H9 (cell line): ENCODE results near the gene EVI5. TPM values are rescaled to one million over a fixed set of nuclear protein-coding genes. Genes with fewer than 3 reads are reported as not detected.

Source experiments
- DNase-seq: peaks from one replicate; pipeline ENCODE4 v3.0.0-alpha.2; 2017
- H2AFZ ChIP-seq: one replicate; pipeline ENCODE4 v1.6.1; 2013; ENCODE audit warnings: mild to moderate bottlenecking, low read length, control low read depth, moderate library complexity
- H2AK5ac ChIP-seq: 2 replicates; pipeline ENCODE4 v1.6.1; 2013; ENCODE audit warnings: low read length, control low read depth, mixed read lengths; ENCODE audit not compliant: insufficient read length
- H2BK120ac ChIP-seq: one replicate; pipeline ENCODE4 v1.6.1; 2013; ENCODE audit warnings: low read depth, mild to moderate bottlenecking, low read length, control low read depth, inconsistent platforms; ENCODE audit not compliant: poor library complexity, severe bottlenecking
- H2BK12ac ChIP-seq: 2 replicates; pipeline ENCODE4 v1.6.1; 2013; ENCODE audit warnings: low read length, control low read depth, mixed read lengths, low read depth; ENCODE audit not compliant: insufficient read length
- H2BK15ac ChIP-seq: 2 replicates; pipeline ENCODE4 v1.6.1; 2013; ENCODE audit warnings: low read depth, low read length, control low read depth
- H2BK20ac ChIP-seq: one replicate; pipeline ENCODE4 v1.6.1; 2013; ENCODE audit warnings: low read depth, mild to moderate bottlenecking, low read length, control low read depth, inconsistent platforms; ENCODE audit not compliant: poor library complexity, severe bottlenecking
- H2BK5ac ChIP-seq: 2 replicates; pipeline ENCODE4 v1.6.1; 2013; ENCODE audit warnings: low read length, control low read depth, mixed read lengths; ENCODE audit not compliant: insufficient read length
- H3K14ac ChIP-seq: 2 replicates; pipeline ENCODE4 v1.6.1; 2013; ENCODE audit warnings: low read length, control low read depth; ENCODE audit not compliant: insufficient read depth
- H3K18ac ChIP-seq: 2 replicates; pipeline ENCODE4 v1.6.1; 2013; ENCODE audit warnings: low read depth, mild to moderate bottlenecking, mixed read lengths, low read length, control low read depth; ENCODE audit not compliant: insufficient read length
- H3K23ac ChIP-seq: 2 replicates; pipeline ENCODE4 v1.6.1; 2013; ENCODE audit warnings: low read length, control low read depth, mixed read lengths, low read depth; ENCODE audit not compliant: insufficient read length
- H3K23me2 ChIP-seq: 2 replicates; pipeline ENCODE4 v1.6.1; 2013; ENCODE audit warnings: low read depth, mild to moderate bottlenecking, mixed read lengths, low read length, control low read depth; ENCODE audit not compliant: insufficient read length, poor library complexity, severe bottlenecking
- H3K27ac ChIP-seq: 2 replicates; pipeline ENCODE4 v1.5.1; 2013; ENCODE audit warnings: low read length, control low read depth, mixed read lengths, low read depth; ENCODE audit not compliant: insufficient read length
- H3K27me3 ChIP-seq: 2 replicates; pipeline ENCODE4 v1.6.1; 2013; ENCODE audit warnings: low read length, control low read depth, inconsistent platforms; ENCODE audit not compliant: insufficient read depth
- H3K4ac ChIP-seq: 2 replicates; pipeline ENCODE4 v1.6.1; 2013; ENCODE audit warnings: low read depth, mild to moderate bottlenecking, control low read depth, inconsistent platforms, low read length, moderate library complexity
- H3K4me1 ChIP-seq: 2 replicates; pipeline ENCODE4 v1.6.1; 2013; ENCODE audit warnings: low read length, control low read depth, inconsistent platforms; ENCODE audit not compliant: insufficient read depth
- H3K4me2 ChIP-seq: 2 replicates; pipeline ENCODE4 v1.6.1; 2013; ENCODE audit warnings: low read length, control low read depth, mixed read lengths; ENCODE audit not compliant: insufficient read length, insufficient read depth
- H3K56ac ChIP-seq: 2 replicates; pipeline ENCODE4 v1.6.1; 2013; ENCODE audit warnings: low read depth, mild to moderate bottlenecking, mixed read lengths, low read length, control low read depth; ENCODE audit not compliant: insufficient read length
- H3K79me1 ChIP-seq: 2 replicates; pipeline ENCODE4 v1.6.1; 2013; ENCODE audit warnings: low read depth, mild to moderate bottlenecking, moderate library complexity, low read length, control low read depth, inconsistent platforms; ENCODE audit not compliant: insufficient read depth, poor library complexity, severe bottlenecking
- H3K79me2 ChIP-seq: 2 replicates; pipeline ENCODE4 v1.6.1; 2013; ENCODE audit warnings: low read length, control low read depth, inconsistent platforms; ENCODE audit not compliant: insufficient read depth
- H3K9ac ChIP-seq: 2 replicates; pipeline ENCODE4 v1.6.1; 2013; ENCODE audit warnings: low read length, control low read depth, mixed read lengths; ENCODE audit not compliant: insufficient read length; ENCODE audit errors: extremely low read depth
- H3K9me3 ChIP-seq: one replicate; pipeline ENCODE4 v1.6.1; 2013; ENCODE audit warnings: low read depth, low read length, inconsistent platforms; ENCODE audit not compliant: control insufficient read depth
- H3T11ph ChIP-seq: one replicate; pipeline ENCODE4 v1.6.1; 2013; ENCODE audit warnings: mild to moderate bottlenecking, low read length, control low read depth, inconsistent platforms
- H4K20me1 ChIP-seq: one replicate; pipeline ENCODE4 v1.6.1; 2013; ENCODE audit not compliant: control insufficient read depth, insufficient read length, insufficient read depth
- H4K5ac ChIP-seq: 2 replicates; pipeline ENCODE4 v1.6.1; 2013; ENCODE audit warnings: low read depth, mild to moderate bottlenecking, mixed read lengths, low read length, control low read depth; ENCODE audit not compliant: insufficient read length
- H4K8ac ChIP-seq: replicated peaks from 2 replicates; pipeline ENCODE4 v1.6.1; 2013; ENCODE audit warnings: low read length, control low read depth, mixed read lengths, low read depth; ENCODE audit not compliant: insufficient read length
- H4K91ac ChIP-seq: 2 replicates; pipeline ENCODE4 v1.6.1; 2013; ENCODE audit warnings: low read depth, mild to moderate bottlenecking, moderate library complexity, mixed read lengths, low read length, control low read depth; ENCODE audit not compliant: insufficient read length
- H3K27ac Mint-ChIP-seq, 3 experiments: 2 replicates in 2 of 3; 3 replicates in 1 of 3; pipeline ENCODE4 v1.8.0; 2020 to 2021; ENCODE audit warnings: mixed read lengths in 3 of 3, mild to moderate bottlenecking in 1 of 3, moderate library complexity in 1 of 3
- H3K27me3 Mint-ChIP-seq: 2 replicates; pipeline ENCODE4 v1.8.0; 2021; ENCODE audit warnings: low read depth, mild to moderate bottlenecking, moderate library complexity, mixed read lengths
- H3K36me3 Mint-ChIP-seq, 3 experiments: 2 replicates in 2 of 3; 3 replicates in 1 of 3; pipeline ENCODE4 v1.8.0; 2020 to 2021; ENCODE audit warnings: low read depth in 3 of 3, mixed read lengths in 3 of 3; ENCODE audit not compliant: insufficient read depth in 1 of 3
- H3K4me1 Mint-ChIP-seq, 2 experiments: 2 replicates each; pipeline ENCODE4 v1.8.0; 2020; ENCODE audit warnings: mixed read lengths in 2 of 2
- H3K4me3 Mint-ChIP-seq, 2 experiments: 2 replicates in 1 of 2; 3 replicates in 1 of 2; pipeline ENCODE4 v1.8.0; 2020 to 2021; ENCODE audit warnings: mild to moderate bottlenecking in 2 of 2, mixed read lengths in 2 of 2, moderate library complexity in 1 of 2
- H3K9me3 Mint-ChIP-seq, 2 experiments: 2 replicates in 1 of 2; 3 replicates in 1 of 2; pipeline ENCODE4 v1.8.0; 2020; ENCODE audit warnings: mild to moderate bottlenecking in 2 of 2, mixed read lengths in 2 of 2, moderate library complexity in 1 of 2
- CTCF ChIP-seq: fragments of 200-600 bp; sonication (generic); conservative IDR thresholded peaks from 3 replicates; pipeline ENCODE4 v1.8.0; 2021; ENCODE audit warnings: antibody characterized with exemption, mild to moderate bottlenecking
- WGBS: extraction: QIAGEN DNeasy Blood & Tissue Kit; methylation state at CpG from one replicate; pipeline ENCODE4 v1.1.7; 2013; ENCODE audit warnings: missing lambda C conversion rate, low lambda C conversion rate, mixed read lengths; ENCODE audit not compliant: insufficient read length; ENCODE audit errors: extremely low coverage; 5-methylcytosine and 5-hydroxymethylcytosine counted together
- total RNA-seq: library from RNA; stranded (reverse); gene quantifications from 2 replicates; pipeline ENCODE4 v1.2.1, GENCODE V29; 2021

The EVI5 gene
- total RNA-seq, 1 experiment from 2014 or later = 9.7 TPM

- no peaks in the 10 kb centered on the region for H4K20me1 ChIP-seq
- no peak overlapping the region for H4K91ac ChIP-seq
- no peak overlapping the region for H2BK5ac ChIP-seq
- H3K9ac ChIP-seq = no peak overlapping the region
- H2BK120ac ChIP-seq = no peak overlapping the region
- H4K8ac ChIP-seq = no peak overlapping the region
- no peaks in the 10 kb centered on the region for H3K79me2 ChIP-seq
- H2AFZ ChIP-seq = no peak overlapping the region
- H2BK12ac ChIP-seq = no peak overlapping the region
- no peaks in the 10 kb centered on the region for H3K23me2 ChIP-seq
- TF ChIP-seq CTCF = no peak
- no peak overlapping the region for H3K56ac ChIP-seq
- no peak overlapping the region for H3K23ac ChIP-seq
- no peaks in the 10 kb centered on the region for H3K79me1 ChIP-seq
- H4K5ac ChIP-seq = no peak overlapping the region
- H2BK15ac ChIP-seq = no peak overlapping the region
- H2BK20ac ChIP-seq = no peak overlapping the region
- H3K27me3 ChIP-seq = no peaks in the 10 kb centered on the region
- DNase-seq = no peak
- H3T11ph ChIP-seq = no peak overlapping the region
- no peak overlapping the region for H2AK5ac ChIP-seq
- H3K4me3 Mint-ChIP-seq = no peak overlapping the region
- no peaks in the 10 kb centered on the region for H3K27me3 Mint-ChIP-seq
- no peak overlapping the region for H3K4ac ChIP-seq
- no peaks in the 10 kb centered on the region for H3K9me3 Mint-ChIP-seq
- WGBS = no CpG with 5 or more reads among the region's 3 CpGs
- H3K9me3 ChIP-seq = no peaks in the 10 kb centered on the region
- H3K4me1 Mint-ChIP-seq = no peaks in the 10 kb centered on the region
- no peak overlapping the region for H3K27ac Mint-ChIP-seq
- H3K27ac ChIP-seq = no peak overlapping the region
- H3K36me3 Mint-ChIP-seq = no peaks in the 10 kb centered on the region
- no peaks in the 10 kb centered on the region for H3K4me1 ChIP-seq
- no peak overlapping the region for H3K14ac ChIP-seq
- H3K18ac ChIP-seq = no peak overlapping the region
- no peak overlapping the region for H3K4me2 ChIP-seq
Measured at GRCh38 chr1:92515796-92516201, 269.1 kb downstream of the EVI5 start.
